Measurements from ENCODE around the gene ARHGAP24.

The ARHGAP24 gene

GRCh38 chr4:85725721-85726170, 250.8 kb downstream of the ARHGAP24 start:
- no peak overlapping the region for H3K4me3 ChIP-seq (ENCODE audit: low read depth, low read length)
- TF ChIP-seq CTCF (IDR thresholded peaks at IDR 0.05; ENCODE audit: low read depth, low read length, missing control alignments) = no peak
- no peak for DNase-seq (ENCODE audit: low read depth)
- in situ Hi-C loops (cut with HindIII; ENCODE audit: low sequenced_read_pairs) = loop anchor here (25.0 kb wide), 1 partner anchor 613 kb away; no protein-coding TSS in a partner anchor

DNA sequence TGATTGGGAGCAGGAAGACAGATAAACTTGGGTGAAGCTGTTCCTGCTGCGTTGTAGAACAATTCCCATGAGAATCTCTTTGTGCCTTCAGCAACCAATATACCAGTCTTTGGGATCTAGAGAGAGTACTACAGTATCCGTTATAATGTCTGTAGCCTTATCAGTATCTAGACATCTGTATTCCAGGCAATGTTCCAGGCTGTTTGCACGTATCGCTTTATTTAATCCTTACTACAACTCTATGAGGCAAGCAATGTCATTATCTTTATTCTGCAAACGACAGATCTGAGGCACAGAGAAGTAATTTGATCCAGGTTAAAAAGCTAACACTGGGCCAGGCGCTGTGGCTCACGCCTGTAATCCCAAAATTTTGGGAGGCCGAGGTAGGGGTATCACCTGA, 251.6 kb downstream of the ARHGAP24 start:
- TF ChIP-seq CTCF (IDR thresholded peaks at IDR 0.05; ENCODE audit: low read depth, low read length, missing control alignments) = no peak
- no peak for DNase-seq (ENCODE audit: low read depth)
- no peak overlapping the region for H3K4me3 ChIP-seq (ENCODE audit: low read depth, low read length)
- in situ Hi-C loops (cut with HindIII; ENCODE audit: low sequenced_read_pairs) = loop anchor here (25.0 kb wide), 1 partner anchor 614 kb away; no protein-coding TSS in a partner anchor

GRCh38 chr4:85728464-85728863, 253.5 kb downstream of the ARHGAP24 start:
- TF ChIP-seq CTCF (IDR thresholded peaks at IDR 0.05; ENCODE audit: low read depth, low read length, missing control alignments) = no peak
- no peak for DNase-seq (ENCODE audit: low read depth)
- H3K4me3 ChIP-seq (ENCODE audit: low read depth, low read length) = no peak overlapping the region
- in situ Hi-C loops (cut with HindIII; ENCODE audit: low sequenced_read_pairs) = loop anchor here (25.0 kb wide), 1 partner anchor 616 kb away; no protein-coding TSS in a partner anchor

DNA sequence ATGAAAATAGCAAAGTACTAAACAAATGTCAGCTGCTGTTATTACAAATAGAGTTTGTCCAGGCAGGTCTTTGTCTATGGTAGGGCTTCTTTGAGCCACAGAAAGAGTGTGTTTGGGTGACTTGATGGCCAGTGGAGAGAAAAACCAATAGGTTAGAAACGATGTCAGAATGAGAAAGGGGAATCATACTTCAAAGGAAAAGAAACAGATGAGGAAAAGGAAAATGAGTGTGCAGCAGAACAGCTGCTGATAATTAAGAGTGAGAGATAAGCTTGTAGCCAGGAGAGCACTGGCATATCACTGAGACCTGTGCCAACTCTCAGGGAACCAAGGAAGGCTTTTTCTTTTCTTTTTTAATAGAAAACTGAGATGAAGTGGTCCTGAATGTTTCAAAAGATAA, 257.2 kb downstream of the ARHGAP24 start:
- in situ Hi-C loops (cut with HindIII; ENCODE audit: low sequenced_read_pairs) = loop anchor here (25.0 kb wide), 1 partner anchor 620 kb away; no protein-coding TSS in a partner anchor
- DNase-seq (ENCODE audit: low read depth) = no peak
- H3K4me3 ChIP-seq (ENCODE audit: low read depth, low read length) = no peak overlapping the region
- TF ChIP-seq CTCF (IDR thresholded peaks at IDR 0.05; ENCODE audit: low read depth, low read length, missing control alignments) = no peak

DNA sequence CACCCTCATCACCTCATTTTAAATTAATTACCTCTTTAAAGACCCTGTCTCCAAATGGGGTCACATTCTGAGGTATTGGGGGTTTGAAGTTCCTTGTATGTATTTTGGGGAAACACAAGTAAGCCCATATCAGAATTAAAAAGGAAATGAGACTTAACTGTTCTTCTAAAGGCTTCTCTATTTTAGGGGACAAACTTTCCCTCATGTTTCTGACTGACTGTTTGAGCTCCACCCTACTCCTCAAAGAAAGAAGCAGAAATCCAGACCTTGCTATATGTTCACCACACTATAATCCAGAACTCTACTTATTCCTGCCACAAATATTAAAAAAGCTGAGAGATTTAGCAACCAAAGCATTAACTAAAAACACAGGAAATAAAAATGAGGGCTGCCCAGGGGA, 258.8 kb downstream of the ARHGAP24 start:
- in situ Hi-C loops (cut with HindIII; ENCODE audit: low sequenced_read_pairs) = loop anchor here (25.0 kb wide), 1 partner anchor 621 kb away; no protein-coding TSS in a partner anchor
- H3K4me3 ChIP-seq (ENCODE audit: low read depth, low read length) = no peak overlapping the region
- no peak for TF ChIP-seq CTCF (IDR thresholded peaks at IDR 0.05; ENCODE audit: low read depth, low read length, missing control alignments)

GRCh38 chr4:85734424-85734831, 259.5 kb downstream of the ARHGAP24 start:
- no peak overlapping the region for H3K4me3 ChIP-seq (ENCODE audit: low read depth, low read length)
- in situ Hi-C loops (cut with HindIII; ENCODE audit: low sequenced_read_pairs) = loop anchor here (25.0 kb wide), 1 partner anchor 622 kb away; no protein-coding TSS in a partner anchor
- no peak for DNase-seq (ENCODE audit: low read depth)
- no peak for TF ChIP-seq CTCF (IDR thresholded peaks at IDR 0.05; ENCODE audit: low read depth, low read length, missing control alignments)

More for the DNA sequence above, 258.8 kb downstream of the ARHGAP24 start:
- no peak for DNase-seq (ENCODE audit: low read depth)

Measured in astrocyte of the cerebellum (primary cell).